HepG2 (cell line): ENCODE results near the gene OSBP. TPM values are rescaled to one million over a fixed set of nuclear protein-coding genes. Genes with fewer than 3 reads are reported as not detected.

Source experiments
- ARHGAP35 ChIP-seq: sonication (generic); formaldehyde crosslinking; IDR thresholded peaks from 2 replicates; pipeline ENCODE4 v1.9.0; 2022; ENCODE audit warnings: mild to moderate bottlenecking, inconsistent platforms, moderate library complexity, missing genetic modification reagents, borderline replicate concordance
- HNRNPLL ChIP-seq: fragments of 200-400 bp; formaldehyde crosslinking; IDR thresholded peaks from 2 replicates; pipeline ENCODE4 v1.6.1; 2017; ENCODE audit warnings: mild to moderate bottlenecking, low read depth, low read length; ENCODE audit not compliant: poor library complexity, severe bottlenecking
- HOXA9 ChIP-seq: sonication (generic); formaldehyde crosslinking; IDR thresholded peaks from 2 replicates; pipeline ENCODE4 v1.8.1; 2022; ENCODE audit warnings: missing genetic modification reagents, mild to moderate bottlenecking, moderate library complexity, borderline replicate concordance
- JUND ChIP-seq: sonication (generic); formaldehyde crosslinking; IDR thresholded peaks from 2 replicates; pipeline ENCODE4 v1.8.0; 2022; ENCODE audit warnings: mild to moderate bottlenecking, missing genetic modification reagents
- KMT2A ChIP-seq: sonication (generic); formaldehyde crosslinking; IDR thresholded peaks from 2 replicates; pipeline ENCODE4 v1.4.0; 2020; ENCODE audit warnings: missing genetic modification reagents
- MEIS2 ChIP-seq: sonication (generic); formaldehyde crosslinking; IDR thresholded peaks from 2 replicates; pipeline ENCODE4 v1.9.0; 2021; ENCODE audit warnings: mild to moderate bottlenecking, missing genetic modification reagents
- MLLT10 ChIP-seq: sonication (generic); formaldehyde crosslinking; IDR thresholded peaks from 2 replicates; pipeline ENCODE4 v1.4.0; 2020; ENCODE audit warnings: missing genetic modification reagents
- RARA ChIP-seq: IDR thresholded peaks from 2 replicates; pipeline ENCODE4 v1.6.1; 2016; ENCODE audit warnings: missing genetic modification reagents, missing compliant biosample characterization
- ZMAT5 ChIP-seq: sonication (generic); formaldehyde crosslinking; IDR thresholded peaks from 2 replicates; pipeline ENCODE4 v1.5.0; 2020; ENCODE audit warnings: mild to moderate bottlenecking, low read depth, missing genetic modification reagents, borderline replicate concordance
- ZNF34 ChIP-seq: sonication (generic); formaldehyde crosslinking; IDR thresholded peaks from 2 replicates; pipeline ENCODE4 v1.4.0; 2020; ENCODE audit warnings: mild to moderate bottlenecking, missing genetic modification reagents, borderline replicate concordance
- ZNF691 ChIP-seq: sonication (generic); formaldehyde crosslinking; IDR thresholded peaks from 2 replicates; pipeline ENCODE4 v1.4.0; 2020; ENCODE audit warnings: missing genetic modification reagents, low read depth, mild to moderate bottlenecking, borderline replicate concordance
- ZXDC ChIP-seq: sonication (generic); formaldehyde crosslinking; IDR thresholded peaks from 2 replicates; pipeline ENCODE4 v1.5.0; 2020; ENCODE audit warnings: mild to moderate bottlenecking, missing genetic modification reagents
- polyA plus RNA-seq, 8 experiments: library from polyadenylated mRNA; depleted of rRNA in 3 of 8; stranded (reverse) in 7 of 8; unstranded in 1 of 8; fragments of >200 nt; fragmentation: Illumina TruSeq in 4 of 8; extraction: Trizol in 4 of 8; gene quantifications; 2 replicates each; pipeline versions ENCODE4 v1.2.1 to v1.2.3, GENCODE V29; 2011 to 2016; ENCODE audit warnings: low read depth in 4 of 8, missing spikeins in 1 of 8, mixed read lengths in 1 of 8; ENCODE audit not compliant: insufficient read depth in 1 of 8
- total RNA-seq, 5 experiments: library from RNA; depleted of rRNA; stranded (reverse); fragments of >200 nt; fragmentation: Illumina TruSeq; extraction: Trizol; gene quantifications; 2 replicates each; pipeline ENCODE4 v1.2.3, GENCODE V29; 2016; ENCODE audit warnings: low read depth in 1 of 5
- TF ChIP-seq, protein P1 (sequence below): sonication (generic); formaldehyde crosslinking; IDR thresholded peaks from 2 replicates; pipeline ENCODE4 v1.5.1; 2020; ENCODE audit warnings: mild to moderate bottlenecking, missing genetic modification reagents, moderate library complexity

The OSBP gene
- total and polyA plus RNA-seq, 2 of the 13 experiments (the other 11 are each of a cell fraction or from before 2014, with no cell fraction given): 12.1 to 13.5 TPM

GRCh38 chr11:59601788-59602187 lies 13.8 kb downstream of the OSBP start (continued):
- TF ChIP-seq ZNF691 (CRISPR knock-in tag) (no peak), HOXA9 (CRISPR knock-in tag) (no peak), HNRNPLL (no peak), ZNF34 (CRISPR knock-in tag) (no peak), MEIS2 (CRISPR knock-in tag) (no peak), RARA (no peak), ARHGAP35 (CRISPR knock-in tag) (no peak), MLLT10 (CRISPR knock-in tag) (no peak), ZMAT5 (CRISPR knock-in tag) (no peak), ZXDC (CRISPR knock-in tag) (no peak), JUND (CRISPR knock-in tag) (no peak), KMT2A (CRISPR knock-in tag) (no peak)
- TF ChIP-seq, protein P1, sequence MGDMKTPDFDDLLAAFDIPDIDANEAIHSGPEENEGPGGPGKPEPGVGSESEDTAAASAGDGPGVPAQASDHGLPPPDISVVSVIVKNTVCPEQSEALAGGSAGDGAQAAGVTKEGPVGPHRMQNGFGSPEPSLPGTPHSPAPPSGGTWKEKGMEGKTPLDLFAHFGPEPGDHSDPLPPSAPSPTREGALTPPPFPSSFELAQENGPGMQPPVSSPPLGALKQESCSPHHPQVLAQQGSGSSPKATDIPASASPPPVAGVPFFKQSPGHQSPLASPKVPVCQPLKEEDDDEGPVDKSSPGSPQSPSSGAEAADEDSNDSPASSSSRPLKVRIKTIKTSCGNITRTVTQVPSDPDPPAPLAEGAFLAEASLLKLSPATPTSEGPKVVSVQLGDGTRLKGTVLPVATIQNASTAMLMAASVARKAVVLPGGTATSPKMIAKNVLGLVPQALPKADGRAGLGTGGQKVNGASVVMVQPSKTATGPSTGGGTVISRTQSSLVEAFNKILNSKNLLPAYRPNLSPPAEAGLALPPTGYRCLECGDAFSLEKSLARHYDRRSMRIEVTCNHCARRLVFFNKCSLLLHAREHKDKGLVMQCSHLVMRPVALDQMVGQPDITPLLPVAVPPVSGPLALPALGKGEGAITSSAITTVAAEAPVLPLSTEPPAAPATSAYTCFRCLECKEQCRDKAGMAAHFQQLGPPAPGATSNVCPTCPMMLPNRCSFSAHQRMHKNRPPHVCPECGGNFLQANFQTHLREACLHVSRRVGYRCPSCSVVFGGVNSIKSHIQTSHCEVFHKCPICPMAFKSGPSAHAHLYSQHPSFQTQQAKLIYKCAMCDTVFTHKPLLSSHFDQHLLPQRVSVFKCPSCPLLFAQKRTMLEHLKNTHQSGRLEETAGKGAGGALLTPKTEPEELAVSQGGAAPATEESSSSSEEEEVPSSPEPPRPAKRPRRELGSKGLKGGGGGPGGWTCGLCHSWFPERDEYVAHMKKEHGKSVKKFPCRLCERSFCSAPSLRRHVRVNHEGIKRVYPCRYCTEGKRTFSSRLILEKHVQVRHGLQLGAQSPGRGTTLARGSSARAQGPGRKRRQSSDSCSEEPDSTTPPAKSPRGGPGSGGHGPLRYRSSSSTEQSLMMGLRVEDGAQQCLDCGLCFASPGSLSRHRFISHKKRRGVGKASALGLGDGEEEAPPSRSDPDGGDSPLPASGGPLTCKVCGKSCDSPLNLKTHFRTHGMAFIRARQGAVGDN: no peak
